Neuronal stem cell (in vitro differentiated cells): ENCODE measurements around the gene C4orf33.

Experiments
- DNase-seq: peaks from one replicate; pipeline ENCODE4 v3.0.0-alpha.2; 2013; ENCODE audit warnings: low spot score
- H2AFZ ChIP-seq: one replicate; pipeline ENCODE4 v1.6.1; 2013; ENCODE audit warnings: mild to moderate bottlenecking, low read length, inconsistent platforms
- H2AK5ac ChIP-seq: 2 replicates; pipeline ENCODE4 v1.6.1; 2013; ENCODE audit warnings: low read depth, mild to moderate bottlenecking, inconsistent platforms, low read length, moderate library complexity, mixed read lengths
- H2BK120ac ChIP-seq: 2 replicates; pipeline ENCODE4 v1.6.1; 2013; ENCODE audit warnings: low read depth, mild to moderate bottlenecking, inconsistent platforms, low read length, moderate library complexity, mixed read lengths
- H2BK12ac ChIP-seq: one replicate; pipeline ENCODE4 v1.6.1; 2013; ENCODE audit warnings: low read length, inconsistent platforms
- H2BK15ac ChIP-seq: 2 replicates; pipeline ENCODE4 v1.6.1; 2013; ENCODE audit warnings: mild to moderate bottlenecking, low read length, inconsistent platforms, mixed read lengths
- H2BK5ac ChIP-seq: one replicate; pipeline ENCODE4 v1.6.1; 2013; ENCODE audit warnings: inconsistent platforms, mild to moderate bottlenecking, low read length, moderate library complexity
- H3K14ac ChIP-seq: one replicate; pipeline ENCODE4 v1.6.1; 2013; ENCODE audit warnings: low read length, inconsistent platforms
- H3K18ac ChIP-seq: 2 replicates; pipeline ENCODE4 v1.6.1; 2013; ENCODE audit warnings: low read length, inconsistent platforms
- H3K23ac ChIP-seq: 2 replicates; pipeline ENCODE4 v1.6.1; 2013; ENCODE audit warnings: low read depth, mild to moderate bottlenecking, mixed read lengths, low read length, inconsistent platforms; ENCODE audit not compliant: poor library complexity
- H3K27ac ChIP-seq: replicated peaks from 3 replicates; pipeline ENCODE4 v1.5.1; 2013; ENCODE audit warnings: low read length, inconsistent platforms
- H3K27me3 ChIP-seq, 3 experiments: 2 replicates each; pipeline ENCODE4 v1.6.1; 2013; ENCODE audit warnings: low read length in 3 of 3, mild to moderate bottlenecking in 2 of 3, inconsistent platforms in 1 of 3, low read depth in 1 of 3, mixed read lengths in 1 of 3, moderate library complexity in 1 of 3; ENCODE audit not compliant: control insufficient read depth in 3 of 3, insufficient read depth in 3 of 3
- H3K36me3 ChIP-seq, 2 donors: replicated peaks in 1 of 2; 2 replicates each; pipeline ENCODE4 v1.6.1; 2013; ENCODE audit warnings: low read length in 2 of 2; ENCODE audit not compliant: control insufficient read depth in 2 of 2, insufficient read depth in 2 of 2
- H3K4ac ChIP-seq: 2 replicates; pipeline ENCODE4 v1.6.1; 2013; ENCODE audit warnings: inconsistent platforms, mild to moderate bottlenecking, low read length, moderate library complexity
- H3K4me1 ChIP-seq, 2 donors: 1 replicate in 1 of 2; 2 replicates in 1 of 2; pipeline ENCODE4 v1.6.1; 2013; ENCODE audit warnings: low read length in 2 of 2, low read depth in 1 of 2; ENCODE audit not compliant: control insufficient read depth in 2 of 2, insufficient read depth in 1 of 2
- H3K4me2 ChIP-seq: one replicate; pipeline ENCODE4 v1.6.1; 2013; ENCODE audit warnings: mild to moderate bottlenecking, low read length, inconsistent platforms; ENCODE audit not compliant: insufficient read depth, poor library complexity, severe bottlenecking
- H3K4me3 ChIP-seq, 2 donors: 2 replicates each; pipeline ENCODE4 v1.5.1; 2013; ENCODE audit warnings: low read length in 2 of 2, mild to moderate bottlenecking in 2 of 2, inconsistent platforms in 1 of 2, moderate library complexity in 1 of 2
- H3K79me1 ChIP-seq: one replicate; pipeline ENCODE4 v1.6.1; 2013; ENCODE audit warnings: low read depth, mild to moderate bottlenecking, inconsistent platforms, low read length, moderate library complexity
- H3K9ac ChIP-seq: one replicate; pipeline ENCODE4 v1.6.1; 2013; ENCODE audit warnings: mild to moderate bottlenecking, low read depth, low read length, inconsistent platforms; ENCODE audit not compliant: poor library complexity
- H3K9me3 ChIP-seq, 2 donors: replicated peaks in 1 of 2; 2 replicates each; pipeline versions ENCODE3 to v1.6.1; 2013; ENCODE audit warnings: low read length in 2 of 2, mild to moderate bottlenecking in 2 of 2, inconsistent platforms in 1 of 2, low read depth in 1 of 2, mixed read lengths in 1 of 2, moderate library complexity in 1 of 2; ENCODE audit not compliant: control insufficient read depth in 2 of 2, insufficient read depth in 1 of 2
- H4K8ac ChIP-seq: one replicate; pipeline ENCODE4 v1.6.1; 2013; ENCODE audit warnings: low read depth, mild to moderate bottlenecking, inconsistent platforms, low read length, moderate library complexity
- H4K91ac ChIP-seq: one replicate; pipeline ENCODE4 v1.6.1; 2013; ENCODE audit warnings: low read length, low read depth, mild to moderate bottlenecking, inconsistent platforms; ENCODE audit not compliant: poor library complexity
- WGBS, 2 donors: extraction: QIAGEN DNeasy Blood & Tissue Kit; methylation state at CpG; one replicate each; pipeline ENCODE4 v1.1.7; 2013; ENCODE audit warnings: missing lambda C conversion rate in 2 of 2, mixed read lengths in 1 of 2; ENCODE audit not compliant: insufficient read length in 2 of 2, insufficient replicate concordance in 1 of 2; ENCODE audit errors: extremely low coverage in 2 of 2; 5-methylcytosine and 5-hydroxymethylcytosine counted together

The C4orf33 gene

GRCh38 chr4:129082302-129082701 lies 13.7 kb upstream of the C4orf33 start:
- H3K4ac ChIP-seq: no peak overlapping the region
- H2AFZ ChIP-seq: no peak overlapping the region
- H3K4me1 ChIP-seq: no peaks in the 10 kb centered on the region
- no peak overlapping the region for H3K27ac ChIP-seq
- H2BK5ac ChIP-seq: no peak overlapping the region
- H4K8ac ChIP-seq: no peak overlapping the region
- no CpG with 5 or more reads among the region's 5 CpGs for WGBS, 2 donors
- H2BK120ac ChIP-seq: no peak overlapping the region
- H3K9ac ChIP-seq: no peak overlapping the region
- H3K23ac ChIP-seq: no peak overlapping the region
- H2BK15ac ChIP-seq: no peak overlapping the region
- H2BK12ac ChIP-seq: no peak overlapping the region
- no peak overlapping the region for H3K18ac ChIP-seq
- H3K4me2 ChIP-seq: no peak overlapping the region
- H3K9me3 ChIP-seq: peaks cover 8 to 46% of the 10 kb centered on the region in 2 donors
- no peak overlapping the region for H4K91ac ChIP-seq
- H3K4me3 ChIP-seq: no peak overlapping the region
- H3K14ac ChIP-seq: no peak overlapping the region
- no peaks in the 10 kb centered on the region for H3K27me3 ChIP-seq
- peaks cover 4% of the 10 kb centered on the region for H3K79me1 ChIP-seq
- H3K36me3 ChIP-seq: peaks cover 13 to 45% of the 10 kb centered on the region in 2 donors
- no peak overlapping the region for H2AK5ac ChIP-seq
- DNase-seq: no peak

DNA sequence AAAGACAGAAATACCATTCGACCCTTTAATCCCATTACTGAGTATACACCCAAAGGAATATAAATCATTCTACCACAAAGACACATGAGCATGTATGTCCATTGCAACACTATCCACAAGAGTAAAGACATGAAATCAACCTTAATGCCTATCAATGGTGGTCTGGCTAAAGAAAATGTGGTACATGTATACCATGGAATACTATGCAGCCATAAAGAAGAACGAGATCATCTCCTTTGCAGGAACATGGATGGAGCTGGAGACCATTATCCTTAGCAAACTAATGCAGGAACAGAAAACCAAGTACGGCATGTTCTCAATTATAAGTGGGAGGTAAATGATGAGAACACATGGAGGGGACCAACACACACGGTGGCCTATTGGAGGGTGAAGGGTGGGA lies 10.5 kb upstream of the C4orf33 start:
- Histone ChIP-seq H3K4me2 (no peak overlapping the region), H3K4me3 (no peak overlapping the region), H2BK15ac (no peak overlapping the region), H2AK5ac (no peak overlapping the region), H3K9me3 (peaks cover 2 to 37% of the 10 kb centered on the region in 2 donors), H3K9ac (no peak overlapping the region), H4K8ac (no peak overlapping the region), H3K23ac (no peak overlapping the region), H3K14ac (no peak overlapping the region), H2BK5ac (no peak overlapping the region), H2BK12ac (no peak overlapping the region), H3K4ac (no peak overlapping the region), H3K27me3 (no peaks in the 10 kb centered on the region), H4K91ac (no peak overlapping the region), H2AFZ (no peak overlapping the region), H3K79me1 (no peaks in the 10 kb centered on the region), H3K36me3 (peaks cover 2 to 17% of the 10 kb centered on the region in 2 donors), H3K4me1 (no peaks in the 10 kb centered on the region), H3K27ac (no peak overlapping the region), H3K18ac (no peak overlapping the region), H2BK120ac (no peak overlapping the region)
- WGBS, 2 donors: no CpG with 5 or more reads among the region's 4 CpGs
- DNase-seq: no peak

DNA sequence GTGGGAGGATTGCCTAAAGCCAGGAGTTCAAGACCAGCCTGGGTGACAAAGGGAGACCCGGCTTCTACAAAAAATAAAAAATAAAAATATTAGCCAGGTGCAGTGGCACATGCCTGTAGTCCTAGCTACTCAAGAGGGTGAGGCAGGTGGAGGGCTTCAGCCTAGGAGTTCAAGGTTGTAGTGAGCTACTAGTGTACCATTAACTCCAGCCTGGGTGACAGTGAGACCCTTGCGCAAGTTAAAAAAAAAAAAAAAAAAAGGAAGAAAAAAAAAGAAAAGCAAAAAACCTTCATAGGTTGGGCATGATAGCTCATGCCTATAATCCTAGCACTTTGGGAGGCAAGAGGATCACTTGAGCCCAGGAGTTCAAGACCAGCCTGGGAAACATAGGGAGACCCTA lies 8.4 kb upstream of the C4orf33 start:
- no peak overlapping the region for H3K4ac ChIP-seq
- H2BK12ac ChIP-seq: no peak overlapping the region

GRCh38 chr4:129092631-129093190 lies 3.2 kb upstream of the C4orf33 start:
- Histone ChIP-seq H4K8ac (no peak overlapping the region), H3K4ac (no peak overlapping the region), H3K36me3 (no peaks in the 10 kb centered on the region), H3K14ac (no peak overlapping the region), H2BK12ac (no peak overlapping the region), H3K9ac (peak overlapping the region; percentile 82), H3K27ac (peak overlapping the region; percentile 79), H4K91ac (no peak overlapping the region), H2BK5ac (peak overlapping the region; percentile 47), H3K4me1 (peaks cover 0 to 3% of the 10 kb centered on the region in 2 donors), H3K4me2 (peak overlapping the region; percentile 42), H2BK120ac (no peak overlapping the region), H2BK15ac (no peak overlapping the region), H2AFZ (peak overlapping the region; percentile 98), H3K27me3 (no peaks in the 10 kb centered on the region), H3K18ac (no peak overlapping the region), H3K23ac (no peak overlapping the region), H2AK5ac (no peak overlapping the region), H3K79me1 (no peaks in the 10 kb centered on the region), H3K9me3 (peaks cover 0 to 5% of the 10 kb centered on the region in 2 donors), H3K4me3 (peak overlapping the region; percentile 80 to 94)
- no CpG with 5 or more reads among the region's 11 CpGs for whole genome bisulfite sequencing, 2 donors
- DNase-seq: no peak

More for the DNA sequence above, 8.4 kb upstream of the C4orf33 start:
- H2BK120ac ChIP-seq: no peak overlapping the region
- H3K27me3 ChIP-seq: no peaks in the 10 kb centered on the region
- H3K18ac ChIP-seq: no peak overlapping the region
- H4K8ac ChIP-seq: no peak overlapping the region
- no peak overlapping the region for H3K14ac ChIP-seq
- no peak for DNase-seq
- H4K91ac ChIP-seq: no peak overlapping the region
- peaks cover 0 to 1% of the 10 kb centered on the region in 2 donors for H3K4me1 ChIP-seq
- H3K4me3 ChIP-seq: no peak overlapping the region
- no peak overlapping the region for H2AFZ ChIP-seq
- H3K79me1 ChIP-seq: no peaks in the 10 kb centered on the region
- no peak overlapping the region for H3K23ac ChIP-seq
- H3K4me2 ChIP-seq: no peak overlapping the region
- no peak overlapping the region for H2BK15ac ChIP-seq
- no CpG with 5 or more reads among the region's 2 CpGs for WGBS, 2 donors
- H2BK5ac ChIP-seq: no peak overlapping the region
- no peak overlapping the region for H2AK5ac ChIP-seq
- peaks cover 0 to 21% of the 10 kb centered on the region in 2 donors for H3K9me3 ChIP-seq
- H3K27ac ChIP-seq: no peak overlapping the region
- H3K36me3 ChIP-seq: no peaks in the 10 kb centered on the region
- H3K9ac ChIP-seq: no peak overlapping the region
